Smooth muscle cell (in vitro differentiated cells): ENCODE measurements around the gene PXDN. TPM values are rescaled to one million over a fixed set of nuclear protein-coding genes. Genes with fewer than 3 reads are reported as not detected.

Experiments used
- DNase-seq: peaks from one replicate; lab custom pipeline; 2025; ENCODE audit not compliant: unreplicated experiment; lab: John Stamatoyannopoulos, UW
- H2AFZ ChIP-seq: fragments of 200-600 bp; sonication (generic); 2 replicates; pipeline ENCODE4 v1.6.0; 2016; ENCODE audit warnings: antibody characterized with exemption, low read depth, mild to moderate bottlenecking
- H3F3A ChIP-seq: fragments of 200-600 bp; sonication (generic); 2 replicates; pipeline ENCODE4 v1.6.0; 2017; ENCODE audit warnings: antibody characterized with exemption, low read depth
- H3K27ac ChIP-seq: fragments of 200-600 bp; sonication (generic); 2 replicates; pipeline ENCODE4 v1.5.1; 2016; ENCODE audit warnings: low read depth, mild to moderate bottlenecking
- H3K27me3 ChIP-seq: fragments of 200-600 bp; sonication (generic); 2 replicates; pipeline ENCODE4 v1.6.1; 2016; ENCODE audit warnings: low read depth, mild to moderate bottlenecking
- H3K36me3 ChIP-seq: fragments of 200-600 bp; sonication (generic); 2 replicates; pipeline ENCODE4 v1.5.1; 2016; ENCODE audit warnings: low read depth
- H3K4me1 ChIP-seq: fragments of 200-600 bp; sonication (generic); 2 replicates; pipeline ENCODE4 v1.5.1; 2016; ENCODE audit warnings: low read depth
- H3K4me2 ChIP-seq: fragments of 200-600 bp; sonication (generic); 2 replicates; pipeline ENCODE4 v1.6.0; 2016; ENCODE audit warnings: mild to moderate bottlenecking
- H3K4me3 ChIP-seq: fragments of 200-600 bp; sonication (generic); 2 replicates; pipeline ENCODE4 v1.5.1; 2016; ENCODE audit warnings: mild to moderate bottlenecking
- H3K79me2 ChIP-seq: fragments of 200-600 bp; sonication (generic); 2 replicates; pipeline ENCODE4 v1.6.0; 2016; ENCODE audit warnings: low read depth, mild to moderate bottlenecking
- H3K9ac ChIP-seq: fragments of 200-600 bp; sonication (generic); 2 replicates; pipeline ENCODE4 v1.6.0; 2016; ENCODE audit warnings: low read depth
- H3K9me3 ChIP-seq: fragments of 200-600 bp; sonication (generic); replicated peaks from 2 replicates; pipeline ENCODE4 v1.5.1; 2016; ENCODE audit warnings: low read depth
- H4K20me1 ChIP-seq: fragments of 200-600 bp; sonication (generic); 2 replicates; pipeline ENCODE4 v1.6.0; 2016; ENCODE audit warnings: low read depth
- WGBS: methylation state at CpG from one replicate; pipeline ENCODE4 v1.1.7; 2016; ENCODE audit warnings: low lambda C conversion rate; 5-methylcytosine and 5-hydroxymethylcytosine counted together
- polyA plus RNA-seq: library from polyadenylated mRNA; unstranded; fragments of >200 nt; fragmentation: Nextera tagmentation; extraction: Ambion mirVana; gene quantifications from 2 replicates; pipeline ENCODE4 v1.2.1, GENCODE V29; 2016
- total RNA-seq: library from RNA; depleted of rRNA; stranded (reverse); fragments of >200 nt; gene quantifications from 2 replicates; pipeline ENCODE4 v1.2.3, GENCODE V29; 2014
- TF ChIP-seq, protein P1 (sequence below): fragments of 200-600 bp; sonication (generic); IDR thresholded peaks from 2 replicates; pipeline ENCODE4 v1.5.1; 2017; ENCODE audit warnings: borderline replicate concordance, mild to moderate bottlenecking, antibody characterized with exemption; ENCODE audit not compliant: insufficient read depth, poor library complexity, severe bottlenecking

PXDN gene
- total and polyA plus RNA-seq, 2 experiments from 2014 or later: 328 to 333 TPM

DNA sequence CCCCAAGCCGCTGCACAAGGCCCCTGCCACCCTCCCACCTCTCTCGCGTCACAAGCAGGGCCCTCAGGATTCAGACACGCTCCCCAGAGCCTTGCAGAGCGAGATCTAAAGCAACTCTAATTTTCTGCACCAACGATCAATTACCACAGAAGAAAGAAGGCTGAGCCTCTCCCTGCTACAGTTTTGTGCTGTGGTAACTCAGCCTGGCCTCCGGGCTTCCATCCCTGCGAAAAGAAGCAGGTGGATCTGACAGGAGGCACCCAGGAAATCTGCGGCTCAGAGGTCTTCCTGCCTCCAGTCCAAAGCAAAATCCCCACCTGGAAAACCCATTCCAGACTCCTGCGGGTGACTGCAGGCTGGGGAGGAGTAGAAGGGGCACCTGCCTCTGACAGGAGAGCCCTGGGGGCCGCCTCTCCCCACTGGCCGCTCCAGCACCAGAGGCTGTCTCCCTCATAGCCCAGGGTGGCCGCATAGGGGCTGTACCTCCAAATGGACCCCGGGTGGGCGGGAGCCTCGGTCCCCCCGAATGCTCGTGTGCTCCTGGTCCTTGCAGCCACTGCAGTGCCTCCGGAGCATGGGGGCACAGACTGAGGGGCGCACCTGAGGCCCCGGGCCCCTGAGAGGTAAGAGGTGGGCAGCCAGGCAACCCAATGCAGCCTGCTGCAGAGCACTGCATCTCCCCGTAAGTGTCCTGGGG is 31.0 kb downstream of the PXDN start:
- H3K4me3 ChIP-seq: no peak overlapping the region
- H3K9me3 ChIP-seq: no peaks in the 10 kb centered on the region
- H3F3A ChIP-seq: no peaks in the 10 kb centered on the region
- H3K4me1 ChIP-seq: peaks cover 41% of the 10 kb centered on the region
- no peaks in the 10 kb centered on the region for H3K36me3 ChIP-seq
- no peak overlapping the region for H3K9ac ChIP-seq
- H3K27me3 ChIP-seq: no peaks in the 10 kb centered on the region
- no peak for DNase-seq
- H4K20me1 ChIP-seq: peaks cover 94% of the 10 kb centered on the region
- no peak overlapping the region for H3K27ac ChIP-seq
- no peak overlapping the region for H3K4me2 ChIP-seq
- H2AFZ ChIP-seq: no peak overlapping the region
- TF ChIP-seq, protein P1, sequence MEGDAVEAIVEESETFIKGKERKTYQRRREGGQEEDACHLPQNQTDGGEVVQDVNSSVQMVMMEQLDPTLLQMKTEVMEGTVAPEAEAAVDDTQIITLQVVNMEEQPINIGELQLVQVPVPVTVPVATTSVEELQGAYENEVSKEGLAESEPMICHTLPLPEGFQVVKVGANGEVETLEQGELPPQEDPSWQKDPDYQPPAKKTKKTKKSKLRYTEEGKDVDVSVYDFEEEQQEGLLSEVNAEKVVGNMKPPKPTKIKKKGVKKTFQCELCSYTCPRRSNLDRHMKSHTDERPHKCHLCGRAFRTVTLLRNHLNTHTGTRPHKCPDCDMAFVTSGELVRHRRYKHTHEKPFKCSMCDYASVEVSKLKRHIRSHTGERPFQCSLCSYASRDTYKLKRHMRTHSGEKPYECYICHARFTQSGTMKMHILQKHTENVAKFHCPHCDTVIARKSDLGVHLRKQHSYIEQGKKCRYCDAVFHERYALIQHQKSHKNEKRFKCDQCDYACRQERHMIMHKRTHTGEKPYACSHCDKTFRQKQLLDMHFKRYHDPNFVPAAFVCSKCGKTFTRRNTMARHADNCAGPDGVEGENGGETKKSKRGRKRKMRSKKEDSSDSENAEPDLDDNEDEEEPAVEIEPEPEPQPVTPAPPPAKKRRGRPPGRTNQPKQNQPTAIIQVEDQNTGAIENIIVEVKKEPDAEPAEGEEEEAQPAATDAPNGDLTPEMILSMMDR: no peak
- WGBS: 97% methylated on average over 22 of the region's 22 CpGs
- H3K79me2 ChIP-seq: peaks cover 91% of the 10 kb centered on the region

DNA sequence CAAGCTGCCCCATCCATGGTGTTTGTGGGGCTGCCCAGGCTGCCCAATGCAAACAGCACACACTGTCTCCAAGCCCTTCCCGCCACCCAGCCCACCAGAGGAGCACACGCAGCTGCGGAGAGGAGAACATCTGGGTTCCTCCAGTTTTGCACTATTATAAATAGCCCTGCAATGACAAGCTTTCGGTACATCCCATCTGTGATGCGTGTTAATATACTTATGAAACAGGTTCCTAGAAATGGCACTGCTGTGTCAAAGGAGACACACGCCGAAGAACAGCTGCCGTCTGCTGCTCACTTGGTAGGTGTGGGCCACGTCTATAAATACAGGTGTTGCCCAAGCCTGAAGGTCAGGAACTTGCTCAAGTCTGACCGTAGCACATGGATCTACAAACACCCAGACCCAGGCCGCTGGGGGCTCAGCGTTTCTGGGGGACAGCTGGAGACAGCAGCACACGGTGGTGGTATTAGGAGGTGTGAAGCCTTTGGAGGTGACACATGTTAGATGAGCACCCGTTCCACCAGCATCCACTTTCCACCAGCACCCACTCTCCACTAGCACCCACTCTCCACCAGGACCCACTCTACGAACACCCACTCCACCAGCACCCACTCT is 34.3 kb downstream of the PXDN start:
- no peaks in the 10 kb centered on the region for H3F3A ChIP-seq
- H3K79me2 ChIP-seq: peaks cover 84% of the 10 kb centered on the region
- H3K27me3 ChIP-seq: no peaks in the 10 kb centered on the region
- 97% methylated on average over 14 of the region's 15 CpGs for WGBS
- peaks cover 38% of the 10 kb centered on the region for H3K4me1 ChIP-seq
- no peak overlapping the region for H3K27ac ChIP-seq
- no peak for DNase-seq
- TF ChIP-seq, protein P1: no peak
- H2AFZ ChIP-seq: no peak overlapping the region
- H3K36me3 ChIP-seq: no peaks in the 10 kb centered on the region
- no peaks in the 10 kb centered on the region for H3K9me3 ChIP-seq
- H3K4me3 ChIP-seq: no peak overlapping the region
- no peak overlapping the region for H3K9ac ChIP-seq
- peaks cover 93% of the 10 kb centered on the region for H4K20me1 ChIP-seq
- no peak overlapping the region for H3K4me2 ChIP-seq

DNA sequence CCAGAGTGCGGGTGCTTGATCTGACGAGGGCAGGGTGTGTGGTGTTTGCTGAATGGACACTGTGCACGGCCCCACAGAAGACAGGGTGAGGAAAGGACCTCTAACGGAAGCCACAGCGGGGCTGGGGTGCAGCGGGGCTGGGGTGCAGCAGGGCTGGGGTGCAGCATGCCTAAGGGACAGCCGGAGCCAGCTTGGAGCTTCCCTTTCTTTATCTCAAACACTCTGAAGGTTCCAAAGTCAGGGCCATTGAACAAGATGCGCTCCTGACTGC is 35.0 kb downstream of the PXDN start:
- TF ChIP-seq, protein P1: no peak
- no peaks in the 10 kb centered on the region for H3K9me3 ChIP-seq
- H3K4me3 ChIP-seq: no peak overlapping the region
- peaks cover 36% of the 10 kb centered on the region for H3K4me1 ChIP-seq
- 84% methylated on average over 7 of the region's 8 CpGs for WGBS
- peaks cover 92% of the 10 kb centered on the region for H4K20me1 ChIP-seq
- no peak overlapping the region for H3K27ac ChIP-seq
- DNase-seq: no peak
- no peak overlapping the region for H2AFZ ChIP-seq
- H3K4me2 ChIP-seq: no peak overlapping the region
- no peak overlapping the region for H3K9ac ChIP-seq
- H3K36me3 ChIP-seq: no peaks in the 10 kb centered on the region
- peaks cover 82% of the 10 kb centered on the region for H3K79me2 ChIP-seq
- H3F3A ChIP-seq: no peaks in the 10 kb centered on the region
- H3K27me3 ChIP-seq: no peaks in the 10 kb centered on the region
